Neuron (in vitro differentiated cells): Measurements from ENCODE around the gene ANKRD52.

Experiments used
- H2AFZ ChIP-seq: one replicate; pipeline ENCODE4 v1.6.1; 2013; ENCODE audit warnings: low read depth, mild to moderate bottlenecking, inconsistent platforms, low read length, moderate library complexity
- H3K27me3 ChIP-seq: one replicate; pipeline ENCODE4 v1.6.1; 2013; ENCODE audit warnings: low read length; ENCODE audit not compliant: insufficient read depth
- H3K36me3 ChIP-seq: one replicate; pipeline ENCODE4 v1.6.1; 2013; ENCODE audit warnings: low read length; ENCODE audit not compliant: insufficient read depth
- H3K4me1 ChIP-seq: one replicate; pipeline ENCODE4 v1.6.1; 2013; ENCODE audit warnings: low read length; ENCODE audit not compliant: insufficient read depth
- H3K4me3 ChIP-seq: 2 replicates; pipeline ENCODE4 v1.5.1; 2013; ENCODE audit warnings: mild to moderate bottlenecking, low read length, moderate library complexity
- H3K9me3 ChIP-seq: one replicate; pipeline ENCODE4 v1.6.1; 2013; ENCODE audit warnings: low read length

The ANKRD52 gene

GRCh38 chr12:56189099-56189917 is 68.9 kb downstream of the ANKRD52 start, which contains the start of gene SMARCC2:
Gene SMARCC2 (minus strand): TSS chr12:56189483. CDS start chr12:56189461, 22 bp downstream.
- H3K4me3 ChIP-seq, result peak within 1 kb of the TSS; percentile 91
- no peaks in the 10 kb centered on the region for H3K27me3 ChIP-seq
- peak within 1 kb of the TSS; percentile 100 for H2AFZ ChIP-seq
- H3K36me3 ChIP-seq, result peaks cover 22% of the 10 kb centered on the region
- H3K9me3 ChIP-seq, result no peaks in the 10 kb centered on the region
- peaks cover 17% of the 10 kb centered on the region for H3K4me1 ChIP-seq

- peaks cover 17% of the 10 kb centered on the region for H3K4me1 ChIP-seq
- peaks cover 28% of the 10 kb centered on the region for H3K36me3 ChIP-seq
- no peaks in the 10 kb centered on the region for H3K27me3 ChIP-seq
- no peaks in the 10 kb centered on the region for H3K9me3 ChIP-seq
- peak overlapping the region; percentile 0 for H2AFZ ChIP-seq
- H3K4me3 ChIP-seq, result peak overlapping the region; percentile 62
Measured at GRCh38 chr12:56188778-56189098, 69.4 kb downstream of the ANKRD52 start.

- peak overlapping the region; percentile 62 for H3K4me3 ChIP-seq
- H3K9me3 ChIP-seq, result no peaks in the 10 kb centered on the region
- peak overlapping the region; percentile 0 for H2AFZ ChIP-seq
- peaks cover 17% of the 10 kb centered on the region for H3K4me1 ChIP-seq
- no peaks in the 10 kb centered on the region for H3K27me3 ChIP-seq
- peaks cover 32% of the 10 kb centered on the region for H3K36me3 ChIP-seq
Measured at GRCh38 chr12:56188131-56188777, 69.9 kb downstream of the ANKRD52 start.
